Stimulated activated memory B cell treated with anti-CD40 and anti-IgM and Interleukin-4, amounts not matched to agents 10 μg/mL and 1 μg/mL and 100 μg/mL, for 72 hours (primary cell): Measurements from ENCODE around the gene SOX6.

Experiments used
- ATAC-seq: fragments of 150-1000 bp; cut with Tn5 transposase; 2 replicates; pipeline ENCODE4 v1.10.0; 2021
- H3K27ac Mint-ChIP-seq: one replicate; pipeline ENCODE4 v1.8.0; 2022; ENCODE audit warnings: mild to moderate bottlenecking, mixed read lengths
- H3K27me3 Mint-ChIP-seq: one replicate; pipeline ENCODE4 v1.8.0; 2022; ENCODE audit warnings: mixed read lengths
- H3K36me3 Mint-ChIP-seq: one replicate; pipeline ENCODE4 v1.8.0; 2022; ENCODE audit warnings: mixed read lengths
- H3K4me1 Mint-ChIP-seq: one replicate; pipeline ENCODE4 v1.8.0; 2022; ENCODE audit warnings: mixed read lengths
- H3K4me3 Mint-ChIP-seq: one replicate; pipeline ENCODE4 v1.8.0; 2022; ENCODE audit warnings: mild to moderate bottlenecking, moderate library complexity, mixed read lengths
- H3K9me3 Mint-ChIP-seq: one replicate; pipeline ENCODE4 v1.8.0; 2022; ENCODE audit warnings: mixed read lengths

The SOX6 gene

DNA sequence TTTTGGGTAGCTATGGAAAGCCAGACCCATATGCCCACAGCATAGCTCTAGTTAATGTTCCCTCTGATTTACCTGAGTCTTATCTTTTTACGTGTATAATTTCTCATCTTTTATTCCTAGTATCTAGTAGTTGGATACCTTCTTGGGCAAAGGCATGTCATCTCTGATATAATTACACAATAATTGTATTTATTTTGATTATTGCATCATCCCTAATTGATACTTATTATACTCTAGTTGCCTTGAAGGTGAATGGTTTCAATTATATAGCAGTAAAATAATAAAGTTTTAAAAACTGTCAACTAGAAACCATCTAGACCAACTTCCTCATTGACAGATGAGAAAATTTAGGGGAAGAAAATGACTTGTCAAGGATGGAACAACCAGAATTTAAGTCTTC lies 347.3 kb downstream of the SOX6 start:
- no peaks in the 10 kb centered on the region for H3K36me3 Mint-ChIP-seq
- no peak for ATAC-seq
- H3K9me3 Mint-ChIP-seq, result no peaks in the 10 kb centered on the region
- H3K27me3 Mint-ChIP-seq, result no peaks in the 10 kb centered on the region
- no peaks in the 10 kb centered on the region for H3K4me1 Mint-ChIP-seq
- H3K27ac Mint-ChIP-seq, result no peak overlapping the region
- no peak overlapping the region for H3K4me3 Mint-ChIP-seq

DNA sequence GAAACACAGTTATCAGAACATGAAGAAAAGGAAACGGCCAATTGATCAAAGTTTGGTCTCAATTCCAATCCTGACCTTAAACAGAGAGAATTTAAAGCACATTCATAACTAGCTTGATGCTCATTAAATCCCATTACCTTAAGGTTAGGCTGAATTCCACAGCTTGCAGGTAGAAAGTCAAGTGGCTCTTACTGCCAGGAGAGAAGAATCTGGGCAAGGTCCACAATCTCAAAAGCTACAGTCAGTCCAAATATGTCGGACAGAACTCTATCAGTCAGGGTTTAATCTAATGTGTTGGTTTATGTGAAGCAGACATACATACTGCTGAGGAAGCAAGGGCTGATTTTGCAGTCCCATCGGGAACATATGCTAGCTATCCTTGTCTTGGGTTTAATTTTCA lies 348.8 kb downstream of the SOX6 start:
- no peak overlapping the region for H3K4me3 Mint-ChIP-seq
- no peak for ATAC-seq
- no peaks in the 10 kb centered on the region for H3K4me1 Mint-ChIP-seq
- no peaks in the 10 kb centered on the region for H3K36me3 Mint-ChIP-seq
- H3K27me3 Mint-ChIP-seq, result no peaks in the 10 kb centered on the region
- H3K27ac Mint-ChIP-seq, result no peak overlapping the region
- no peaks in the 10 kb centered on the region for H3K9me3 Mint-ChIP-seq

DNA sequence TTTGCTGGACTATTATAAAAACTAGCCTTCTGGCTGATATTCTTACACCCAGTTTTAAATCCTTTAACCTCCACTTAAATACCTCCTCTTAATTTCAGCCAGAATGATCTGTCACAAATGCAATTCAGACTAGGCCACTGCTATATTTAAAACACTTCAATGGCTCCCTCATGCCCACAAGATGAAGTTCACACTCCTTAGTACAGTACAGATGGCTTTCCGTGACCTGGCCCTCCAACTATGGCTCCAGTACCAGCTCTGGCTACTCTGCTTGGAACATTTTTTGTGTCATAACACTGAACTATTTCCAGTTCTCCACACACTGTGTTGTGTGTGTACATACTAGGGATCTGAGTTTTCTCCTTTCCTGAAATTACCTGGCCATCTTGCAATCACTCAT lies 353.4 kb downstream of the SOX6 start:
- Mint-ChIP-seq H3K4me1 (no peaks in the 10 kb centered on the region), H3K36me3 (no peaks in the 10 kb centered on the region), H3K27ac (no peak overlapping the region), H3K27me3 (no peaks in the 10 kb centered on the region), H3K9me3 (peaks cover 2% of the 10 kb centered on the region), H3K4me3 (no peak overlapping the region)
- no peak for ATAC-seq

DNA sequence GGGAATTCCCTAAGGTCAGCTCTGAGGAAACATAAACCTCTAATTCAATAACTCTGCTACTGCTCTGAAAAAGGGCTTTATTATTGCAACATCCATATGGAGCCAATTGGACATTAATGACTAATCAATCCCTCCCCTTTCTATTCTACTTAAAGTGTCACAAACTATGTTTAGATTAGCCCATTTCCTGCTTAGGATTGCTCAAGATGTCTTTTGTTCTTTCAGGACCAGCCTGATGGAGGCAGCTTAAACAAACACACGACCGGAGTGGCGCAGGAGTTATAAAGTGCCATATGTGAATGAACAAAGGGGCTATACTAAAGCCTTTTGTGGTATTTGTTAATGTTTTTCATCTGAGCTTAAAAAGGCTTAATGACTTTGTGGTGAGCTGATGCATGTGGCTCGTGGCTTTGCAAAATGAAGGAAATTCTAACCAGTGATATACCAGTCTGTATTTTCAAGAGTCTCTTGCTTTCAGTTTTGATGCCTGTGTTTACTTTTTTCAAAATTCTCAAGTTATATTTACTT lies 354.4 kb downstream of the SOX6 start:
- H3K4me3 Mint-ChIP-seq, result no peak overlapping the region
- no peaks in the 10 kb centered on the region for H3K4me1 Mint-ChIP-seq

DNA sequence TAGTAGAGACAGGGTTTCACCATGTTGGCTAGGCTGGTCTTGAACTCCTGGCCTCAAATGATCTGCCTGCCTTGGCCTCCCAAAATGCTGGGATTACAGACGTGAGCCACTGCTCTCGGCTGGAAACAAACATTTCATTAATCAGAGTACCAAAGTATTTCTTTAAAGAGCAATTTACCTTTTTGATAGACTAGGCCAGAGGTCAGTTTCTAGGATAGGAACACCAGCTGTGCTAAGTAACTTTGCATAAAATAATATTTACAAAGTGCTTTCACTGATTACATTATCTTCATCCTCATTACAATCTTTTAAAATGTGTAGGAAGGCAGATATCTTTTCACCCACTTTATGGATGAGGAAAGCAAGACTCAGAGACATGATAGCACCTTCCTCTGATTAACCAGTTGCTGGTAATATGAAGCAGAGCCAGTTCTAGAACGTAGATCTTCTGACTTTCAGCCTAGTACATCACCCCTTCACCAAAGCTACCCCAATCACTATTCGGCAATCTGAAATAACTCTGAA lies 355.2 kb downstream of the SOX6 start:
- H3K27me3 Mint-ChIP-seq, result no peaks in the 10 kb centered on the region
- no peak overlapping the region for H3K27ac Mint-ChIP-seq
- H3K4me3 Mint-ChIP-seq, result no peak overlapping the region
- no peaks in the 10 kb centered on the region for H3K36me3 Mint-ChIP-seq
- peaks cover 2% of the 10 kb centered on the region for H3K9me3 Mint-ChIP-seq
- ATAC-seq, result no peak
- no peaks in the 10 kb centered on the region for H3K4me1 Mint-ChIP-seq

More for the DNA sequence above, 354.4 kb downstream of the SOX6 start:
- Mint-ChIP-seq H3K27me3 (no peaks in the 10 kb centered on the region), H3K36me3 (no peaks in the 10 kb centered on the region), H3K27ac (no peak overlapping the region), H3K9me3 (peaks cover 2% of the 10 kb centered on the region)
- no peak for ATAC-seq

DNA sequence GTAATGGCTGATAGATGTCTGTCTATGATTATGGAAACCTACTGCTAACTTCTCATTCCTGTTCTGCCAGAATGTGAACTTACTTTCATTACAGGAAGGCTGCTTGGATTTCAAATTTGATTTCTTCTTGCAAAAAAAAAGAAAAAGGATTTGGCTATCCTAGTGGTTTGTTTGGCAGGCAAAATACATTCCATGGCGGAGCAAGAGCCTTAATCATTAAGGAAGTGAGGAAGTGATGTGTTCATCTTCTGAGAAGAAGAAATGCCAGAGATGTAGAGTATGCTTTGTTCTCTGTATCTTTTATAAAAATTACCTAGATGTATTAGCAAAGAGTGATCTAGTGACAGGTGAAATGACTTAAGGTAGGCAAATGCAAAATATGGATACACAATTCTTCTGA lies 356.3 kb downstream of the SOX6 start:
- no peaks in the 10 kb centered on the region for H3K36me3 Mint-ChIP-seq
- no peaks in the 10 kb centered on the region for H3K27me3 Mint-ChIP-seq
- no peak for ATAC-seq
- H3K4me3 Mint-ChIP-seq, result no peak overlapping the region
- peaks cover 2% of the 10 kb centered on the region for H3K9me3 Mint-ChIP-seq
- H3K4me1 Mint-ChIP-seq, result no peaks in the 10 kb centered on the region
- no peak overlapping the region for H3K27ac Mint-ChIP-seq

DNA sequence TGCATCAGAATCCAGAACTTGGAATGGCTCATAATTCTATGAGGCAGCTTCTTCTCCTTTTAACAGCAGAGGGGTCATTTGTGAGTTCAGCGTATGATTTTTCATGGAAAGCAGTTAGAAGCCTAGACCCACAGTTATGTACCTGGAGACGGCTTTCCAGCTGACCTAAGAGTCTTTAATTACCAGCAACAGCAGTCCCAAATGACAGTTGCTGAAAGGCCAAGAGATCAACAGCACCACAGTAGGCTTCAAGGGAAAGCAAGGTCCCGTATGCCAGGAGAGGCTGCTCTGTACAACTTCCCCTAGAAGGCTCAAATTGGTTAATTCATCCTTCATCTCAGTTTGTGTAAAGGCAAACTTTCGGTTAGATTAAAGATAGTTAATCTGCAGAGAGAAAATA lies 363.0 kb downstream of the SOX6 start:
- Mint-ChIP-seq H3K9me3 (no peaks in the 10 kb centered on the region), H3K4me1 (no peaks in the 10 kb centered on the region), H3K27ac (no peak overlapping the region), H3K36me3 (no peaks in the 10 kb centered on the region), H3K4me3 (no peak overlapping the region), H3K27me3 (peaks cover 7% of the 10 kb centered on the region)
- no peak for ATAC-seq

DNA sequence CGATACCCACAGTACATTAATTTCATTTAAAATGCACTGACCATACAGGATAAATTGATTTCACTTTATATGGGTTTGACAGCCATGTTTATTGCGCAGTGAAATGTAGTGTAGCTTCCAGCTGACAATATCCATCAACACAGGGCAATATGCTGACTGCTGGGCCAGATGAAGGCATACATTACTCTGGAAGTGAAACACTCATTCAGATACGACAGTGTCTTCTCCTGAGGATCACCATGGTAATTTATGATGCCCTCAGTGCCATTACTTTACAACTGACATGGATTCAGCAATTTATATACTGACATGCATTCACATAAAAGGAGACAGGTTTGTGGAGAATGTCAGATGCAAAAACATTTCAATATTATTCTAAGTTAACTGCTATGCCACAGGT lies 365.1 kb downstream of the SOX6 start:
- H3K27ac Mint-ChIP-seq, result no peak overlapping the region
- no peak for ATAC-seq
- H3K27me3 Mint-ChIP-seq, result peaks cover 7% of the 10 kb centered on the region
- no peak overlapping the region for H3K4me3 Mint-ChIP-seq
- no peaks in the 10 kb centered on the region for H3K9me3 Mint-ChIP-seq
- no peaks in the 10 kb centered on the region for H3K4me1 Mint-ChIP-seq
- H3K36me3 Mint-ChIP-seq, result no peaks in the 10 kb centered on the region

DNA sequence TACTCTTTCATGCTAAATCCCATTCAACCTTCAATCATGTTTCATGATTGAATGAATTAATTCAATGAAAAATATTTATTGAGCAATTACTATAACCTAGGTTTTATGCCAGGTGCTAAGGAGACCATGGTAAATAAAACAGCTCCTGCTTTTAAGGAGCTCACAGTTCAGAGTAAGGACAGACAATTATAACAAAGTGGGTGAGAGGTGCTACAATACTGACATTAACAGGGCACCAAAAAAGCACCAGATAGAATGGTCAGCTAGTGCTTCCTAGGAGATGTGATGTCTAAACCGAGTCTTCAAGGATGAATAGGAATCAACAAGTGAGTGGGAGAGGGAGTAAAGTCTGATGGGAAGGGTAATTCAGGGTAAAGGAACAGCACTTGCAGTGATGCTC lies 366.7 kb downstream of the SOX6 start:
- Mint-ChIP-seq H3K36me3 (no peaks in the 10 kb centered on the region), H3K9me3 (no peaks in the 10 kb centered on the region), H3K4me3 (no peak overlapping the region), H3K4me1 (no peaks in the 10 kb centered on the region), H3K27me3 (peaks cover 7% of the 10 kb centered on the region), H3K27ac (no peak overlapping the region)
- ATAC-seq, result no peak

DNA sequence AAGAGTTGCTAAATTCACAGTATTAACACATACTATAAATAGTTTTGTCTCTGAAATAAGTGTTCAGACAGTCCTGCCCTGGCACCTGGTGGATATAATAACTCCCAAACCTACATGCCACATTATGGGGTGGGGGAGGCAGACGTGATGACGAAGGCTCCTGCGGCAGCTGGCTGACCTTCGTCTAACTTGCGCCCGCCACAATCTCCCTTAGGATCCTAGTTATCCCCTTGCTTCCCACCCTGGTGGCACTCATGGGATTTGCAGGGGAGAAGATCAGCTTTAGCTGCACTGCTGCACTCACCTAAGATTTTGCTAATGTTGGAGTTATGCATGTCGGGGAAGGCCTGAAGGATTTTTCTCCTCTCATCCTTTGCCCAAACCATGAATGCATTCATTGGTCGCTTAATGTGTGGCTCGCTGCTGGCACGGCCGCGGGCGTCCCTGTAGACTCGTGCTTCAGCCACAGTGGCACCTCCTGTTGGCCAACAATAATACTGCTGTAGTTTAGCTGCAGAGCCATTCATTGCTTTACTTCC lies 367.6 kb downstream of the SOX6 start:
- no peak overlapping the region for H3K4me3 Mint-ChIP-seq

DNA sequence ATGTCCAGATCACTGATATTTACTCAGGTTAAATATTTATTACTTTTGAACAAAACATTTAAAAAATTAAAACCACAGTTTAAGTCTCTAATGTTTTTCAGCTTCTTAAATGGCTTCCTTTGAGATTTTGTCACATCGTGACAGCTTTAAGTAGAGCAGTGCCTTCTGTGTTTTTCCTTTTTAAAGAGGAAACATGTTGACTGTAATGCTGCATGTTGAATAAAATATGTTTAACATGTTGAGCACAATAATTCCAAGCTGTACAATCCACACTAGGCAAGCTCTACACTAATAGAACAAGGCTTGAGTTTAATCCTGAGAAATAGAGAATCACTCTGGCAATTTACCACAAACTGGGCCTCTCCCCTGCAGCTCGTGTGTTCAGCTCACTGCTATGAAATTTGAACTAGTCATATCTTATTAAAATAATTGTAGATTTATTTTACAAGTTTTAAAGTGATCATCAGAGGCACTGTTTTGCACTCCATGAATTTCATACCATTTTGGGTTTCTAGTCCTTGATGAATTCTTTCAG lies 368.3 kb downstream of the SOX6 start:
- Mint-ChIP-seq H3K4me1 (no peaks in the 10 kb centered on the region), H3K36me3 (no peaks in the 10 kb centered on the region), H3K27ac (no peak overlapping the region), H3K9me3 (no peaks in the 10 kb centered on the region), H3K4me3 (no peak overlapping the region), H3K27me3 (no peaks in the 10 kb centered on the region)
- no peak for ATAC-seq

More for the DNA sequence above, 367.6 kb downstream of the SOX6 start:
- Mint-ChIP-seq H3K27me3 (no peaks in the 10 kb centered on the region), H3K9me3 (no peaks in the 10 kb centered on the region), H3K36me3 (no peaks in the 10 kb centered on the region), H3K4me1 (no peaks in the 10 kb centered on the region), H3K27ac (no peak overlapping the region)
- ATAC-seq, result no peak

DNA sequence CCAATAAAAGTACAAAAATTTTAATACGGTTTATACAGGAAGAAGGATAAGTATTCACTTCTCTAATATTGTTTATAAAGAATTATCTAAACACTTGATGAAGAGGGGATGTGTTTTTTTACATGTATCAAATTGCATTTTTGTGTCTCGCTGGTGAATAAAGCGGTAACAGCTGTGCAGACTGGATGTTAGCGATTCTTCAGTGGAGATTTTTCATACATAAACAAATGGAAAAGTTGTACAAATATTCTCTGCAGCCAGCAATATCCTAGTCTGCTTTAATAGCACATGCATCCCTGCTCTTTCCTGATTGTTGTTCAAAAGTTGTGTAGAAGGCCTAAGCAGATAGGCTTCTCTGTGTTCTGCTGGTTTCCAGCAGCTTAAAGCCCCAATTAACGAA lies 369.3 kb downstream of the SOX6 start:
- no peaks in the 10 kb centered on the region for H3K27me3 Mint-ChIP-seq
- H3K27ac Mint-ChIP-seq, result no peak overlapping the region
- no peak for ATAC-seq
- no peaks in the 10 kb centered on the region for H3K36me3 Mint-ChIP-seq
- no peaks in the 10 kb centered on the region for H3K4me1 Mint-ChIP-seq
- no peaks in the 10 kb centered on the region for H3K9me3 Mint-ChIP-seq
- no peak overlapping the region for H3K4me3 Mint-ChIP-seq

DNA sequence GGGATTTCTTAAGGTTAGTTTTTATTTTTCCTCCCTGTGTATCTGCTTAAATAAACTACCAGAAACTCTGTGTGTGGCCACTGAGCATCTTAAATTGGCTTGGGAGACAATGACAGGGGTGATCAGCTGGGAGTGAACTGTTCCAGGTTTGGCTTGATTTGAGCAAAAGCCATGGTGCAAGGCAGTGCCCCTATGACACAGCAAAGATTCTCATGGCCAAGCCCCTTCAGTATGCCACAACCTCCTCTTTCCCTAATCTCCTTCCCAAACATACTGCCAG lies 370.5 kb downstream of the SOX6 start:
- no peak for ATAC-seq
- no peaks in the 10 kb centered on the region for H3K9me3 Mint-ChIP-seq
- H3K36me3 Mint-ChIP-seq, result no peaks in the 10 kb centered on the region
- no peak overlapping the region for H3K4me3 Mint-ChIP-seq
- H3K27ac Mint-ChIP-seq, result no peak overlapping the region
- H3K4me1 Mint-ChIP-seq, result no peaks in the 10 kb centered on the region
- H3K27me3 Mint-ChIP-seq, result no peaks in the 10 kb centered on the region

DNA sequence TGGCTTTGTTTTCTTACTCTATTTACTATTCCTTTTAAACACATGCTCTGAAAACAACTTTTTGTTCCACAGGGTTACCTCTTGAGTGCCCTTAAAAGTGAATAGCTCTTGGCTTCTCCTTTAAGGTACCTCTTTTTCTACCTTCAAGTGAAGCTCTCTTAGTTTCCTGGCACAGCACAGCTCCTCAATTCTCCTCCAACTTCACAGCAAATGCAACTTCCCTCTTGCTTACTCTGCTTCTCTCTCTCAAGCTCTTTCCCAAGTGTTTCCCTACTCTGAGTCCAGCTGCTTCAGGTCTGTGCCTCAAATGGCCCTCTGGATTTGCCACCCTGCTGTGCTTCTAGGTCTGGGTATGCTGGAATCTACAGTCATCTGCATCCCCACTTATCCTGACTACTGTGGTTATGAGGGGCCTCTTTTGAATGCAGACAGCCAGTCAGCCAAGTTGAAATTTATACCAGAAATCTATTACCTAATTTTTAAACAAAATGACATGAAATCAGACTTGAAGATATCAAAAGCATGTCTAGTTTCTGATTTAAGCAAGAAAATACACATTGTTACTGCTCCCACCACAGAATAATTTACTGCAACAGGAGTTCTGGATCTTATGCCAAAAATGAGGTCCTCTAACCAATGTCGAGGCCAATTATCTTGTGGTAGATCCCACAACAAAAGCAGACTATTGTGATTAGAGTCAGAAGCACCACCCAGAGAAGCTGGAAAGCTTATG lies 371.1 kb downstream of the SOX6 start:
- Mint-ChIP-seq H3K9me3 (no peaks in the 10 kb centered on the region), H3K4me1 (no peaks in the 10 kb centered on the region), H3K4me3 (no peak overlapping the region), H3K27me3 (no peaks in the 10 kb centered on the region), H3K27ac (no peak overlapping the region), H3K36me3 (no peaks in the 10 kb centered on the region)
- no peak for ATAC-seq

DNA sequence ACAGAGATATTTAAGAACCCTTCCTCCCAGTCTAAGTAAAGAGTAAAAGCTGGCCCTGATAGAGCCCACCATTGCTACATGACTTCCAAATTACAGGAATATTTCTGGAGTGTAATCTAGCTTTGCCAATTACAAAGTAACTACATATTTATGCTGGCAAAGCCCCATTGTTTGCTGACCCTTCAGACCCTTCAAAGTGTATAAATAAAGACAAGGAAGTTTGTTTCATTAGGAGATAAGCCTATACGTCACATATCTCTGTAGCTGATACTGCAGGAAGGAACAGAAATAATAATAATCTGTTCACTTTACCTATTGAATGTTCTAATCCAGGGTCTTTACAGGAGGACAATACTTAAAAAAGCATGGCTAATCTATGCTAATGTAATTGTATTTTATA lies 375.1 kb downstream of the SOX6 start:
- Mint-ChIP-seq H3K36me3 (no peaks in the 10 kb centered on the region), H3K4me3 (no peak overlapping the region)

DNA sequence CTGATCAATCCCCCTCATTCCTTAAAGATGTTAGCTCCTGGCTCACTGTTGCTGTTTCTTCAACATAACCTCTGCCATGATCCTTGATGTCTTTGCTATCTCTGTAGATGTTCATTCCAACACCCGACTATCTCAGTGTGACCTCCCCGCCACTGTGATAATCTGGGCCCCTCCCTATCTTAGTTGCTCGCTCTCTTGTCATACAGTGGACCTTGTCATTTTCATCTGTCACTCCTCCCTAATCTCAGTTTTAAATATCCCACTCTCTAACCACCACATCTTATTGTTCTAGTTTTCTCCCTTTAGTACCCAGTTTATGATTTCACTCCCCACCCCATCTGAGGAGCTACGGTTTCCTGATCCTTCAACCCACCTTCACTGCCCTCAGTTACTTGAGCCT lies 379.2 kb downstream of the SOX6 start:
- H3K27me3 Mint-ChIP-seq, result no peaks in the 10 kb centered on the region
- no peak overlapping the region for H3K27ac Mint-ChIP-seq
- H3K4me3 Mint-ChIP-seq, result no peak overlapping the region
- no peaks in the 10 kb centered on the region for H3K9me3 Mint-ChIP-seq
- no peaks in the 10 kb centered on the region for H3K4me1 Mint-ChIP-seq
- H3K36me3 Mint-ChIP-seq, result no peaks in the 10 kb centered on the region
- no peak for ATAC-seq

More for the DNA sequence above, 375.1 kb downstream of the SOX6 start:
- no peaks in the 10 kb centered on the region for H3K9me3 Mint-ChIP-seq
- no peak for ATAC-seq
- H3K27ac Mint-ChIP-seq, result no peak overlapping the region
- no peaks in the 10 kb centered on the region for H3K27me3 Mint-ChIP-seq
- no peaks in the 10 kb centered on the region for H3K4me1 Mint-ChIP-seq
